ENCODE data around the gene POU2AF2. TPM values are rescaled to one million over a fixed set of nuclear protein-coding genes. Genes with fewer than 3 reads are reported as not detected.
"Not testable (repeated sequence)": the region's sequence is repeated elsewhere in the genome, so short reads cannot be mapped to it uniquely, and the experiment has no call there.

POU2AF2 gene
- total RNA-seq, 4 donors from 2014 or later, result 0.78 to 4.2 (median 2.0) TPM

DNA sequence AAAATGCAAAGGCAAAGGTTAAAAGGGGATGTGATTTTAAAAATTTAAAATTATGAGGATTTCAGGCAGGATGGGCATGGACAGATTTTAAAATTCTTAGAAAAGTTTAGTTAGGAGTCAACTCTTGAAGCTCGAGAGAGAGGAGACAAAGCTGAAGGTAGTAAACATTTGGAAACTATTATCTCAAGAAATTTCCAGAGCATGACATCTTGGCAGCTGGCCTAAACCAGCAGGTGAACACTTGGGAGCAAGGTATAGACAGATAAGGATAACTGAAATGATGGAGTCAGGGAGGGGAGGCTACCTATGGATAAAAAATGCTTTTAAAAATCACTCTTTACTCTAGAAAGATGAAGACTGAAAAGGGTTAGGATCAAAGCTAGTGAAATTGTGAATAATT lies 66.6 kb downstream of the POU2AF2 start:
- Histone ChIP-seq H3K27ac (no peak overlapping the region), H3K4me1 (no peaks in the 10 kb centered on the region), H3K27me3 (no peaks in the 10 kb centered on the region), H3K36me3 (no peaks in the 10 kb centered on the region), H3K9me3 (no peaks in the 10 kb centered on the region), H3K4me3 (no peak overlapping the region)
- 62 to 64% methylated on average over 1 of the region's 1 CpG for WGBS, 2 donors
- DNase-seq (ENCODE audit: low spot score in 2 of 2), result no peak
- TF ChIP-seq POLR2A (IDR thresholded peaks at IDR 0.05) (no peak), CTCF (IDR thresholded peaks at IDR 0.05) (no peak), EP300 (IDR thresholded peaks at IDR 0.05) (no peak)

DNA sequence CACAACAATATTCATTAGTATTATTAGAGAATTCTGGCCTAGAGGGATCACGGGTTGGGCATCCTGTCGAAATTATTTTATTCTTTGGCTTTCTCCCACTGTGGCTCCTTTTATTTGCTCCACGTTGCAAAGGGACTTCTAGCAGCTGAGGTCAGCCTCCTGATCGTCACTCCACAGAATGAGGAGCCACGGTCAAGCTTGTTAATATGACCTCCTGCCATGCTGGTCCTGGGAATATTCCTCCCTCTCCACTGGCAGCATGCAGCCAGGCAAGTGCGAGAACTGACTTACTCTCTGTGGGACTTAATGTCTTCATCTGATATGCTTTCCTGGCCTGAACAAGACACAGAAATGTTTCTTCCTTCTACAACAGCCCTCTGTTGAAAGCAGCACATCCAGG lies 73.8 kb downstream of the POU2AF2 start:
- TF ChIP-seq POLR2A (IDR thresholded peaks at IDR 0.05) (no peak), CTCF (IDR thresholded peaks at IDR 0.05) (no peak), EP300 (IDR thresholded peaks at IDR 0.05) (no peak)
- Histone ChIP-seq H3K27ac (no peak overlapping the region), H3K9me3 (no peaks in the 10 kb centered on the region), H3K4me1 (peaks cover 0 to 3% (median 0%) of the 10 kb centered on the region in 4 donors), H3K4me3 (no peak overlapping the region), H3K27me3 (no peaks in the 10 kb centered on the region), H3K36me3 (no peaks in the 10 kb centered on the region)
- WGBS, 2 donors, result 54 to 66% methylated on average over 6 of the region's 6 CpGs
- DNase-seq (ENCODE audit: low spot score in 2 of 2), result no peak

- H3K9me3 ChIP-seq; DNase-seq (ENCODE audit: low spot score in 2 of 2); H3K27me3 ChIP-seq; H3K27ac ChIP-seq; H3K36me3 ChIP-seq; H3K4me3 ChIP-seq: not testable (repeated sequence)
- peaks cover 0 to 11% (median 0%) of the 10 kb centered on the region in 4 donors for H3K4me1 ChIP-seq
- WGBS, 2 donors, result 76 to 79% methylated on average over 6 of the region's 6 CpGs
These were observed 74.7 kb downstream of the POU2AF2 start for GRCh38 chr11:111320199-111320598.

GRCh38 chr11:111320728-111321568 lies 75.4 kb downstream of the POU2AF2 start:
- no peak for DNase-seq (ENCODE audit: low spot score in 2 of 2)
- WGBS, 2 donors, result 79 to 80% methylated on average over 5 of the region's 5 CpGs

DNA sequence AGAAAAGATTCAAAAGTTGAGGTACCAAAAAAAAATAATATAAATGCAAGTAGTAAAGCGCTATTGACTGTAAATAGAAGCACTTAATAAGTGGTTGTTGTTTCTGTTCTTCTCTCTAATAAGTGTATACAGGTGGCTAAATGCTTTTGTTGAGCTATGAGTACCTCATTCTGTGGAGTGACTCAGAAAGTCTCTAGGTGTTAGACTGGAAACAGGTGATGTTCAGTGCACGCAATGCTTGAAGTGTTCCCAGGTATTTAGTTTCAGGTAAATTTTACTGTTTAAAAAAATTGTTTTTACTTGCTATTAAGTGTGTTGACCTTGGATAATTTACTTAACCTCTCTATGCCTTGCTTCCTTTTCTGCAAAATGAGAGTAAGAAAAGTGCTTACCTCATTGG lies 77.0 kb downstream of the POU2AF2 start:
- no peaks in the 10 kb centered on the region for H3K27me3 ChIP-seq
- no peak for DNase-seq (ENCODE audit: low spot score in 2 of 2)
- no peaks in the 10 kb centered on the region for H3K9me3 ChIP-seq
- 96 to 99% methylated on average over 2 of the region's 2 CpGs for WGBS, 2 donors
- H3K27ac ChIP-seq, result no peak overlapping the region
- H3K4me3 ChIP-seq, result no peak overlapping the region
- TF ChIP-seq POLR2A (IDR thresholded peaks at IDR 0.05), result no peak
- no peak for TF ChIP-seq EP300 (IDR thresholded peaks at IDR 0.05)
- TF ChIP-seq CTCF (IDR thresholded peaks at IDR 0.05), result no peak
- no peaks in the 10 kb centered on the region for H3K36me3 ChIP-seq
- peaks cover 0 to 11% (median 0%) of the 10 kb centered on the region in 4 donors for H3K4me1 ChIP-seq

More at GRCh38 chr11:111320728-111321568, 75.4 kb downstream of the POU2AF2 start:
- Histone ChIP-seq H3K27ac (no peak overlapping the region), H3K27me3 (no peaks in the 10 kb centered on the region), H3K36me3 (no peaks in the 10 kb centered on the region), H3K4me3 (no peak overlapping the region), H3K9me3 (no peaks in the 10 kb centered on the region), H3K4me1 (peaks cover 0 to 11% (median 0%) of the 10 kb centered on the region in 4 donors)
- TF ChIP-seq CTCF (IDR thresholded peaks at IDR 0.05), result no peak
- no peak for TF ChIP-seq POLR2A (IDR thresholded peaks at IDR 0.05)
- no peak for TF ChIP-seq EP300 (IDR thresholded peaks at IDR 0.05)

Data from tibial nerve (tissue), 4 donors.